Cortex of kidney (tissue), 1 donor: ENCODE data around the gene COL4A2.

Experiments
- DNase-seq: peaks from one replicate; lab custom pipeline; 2025; lab: John Stamatoyannopoulos, UW

COL4A2 gene

GRCh38 chr13:110290153-110290552 lies 16.9 kb upstream of the COL4A2 start:
- no peak for DNase-seq

GRCh38 chr13:110290826-110291225 lies 16.3 kb upstream of the COL4A2 start:
- DNase-seq = no peak

GRCh38 chr13:110291286-110291685 lies 15.8 kb upstream of the COL4A2 start:
- DNase-seq = no peak

- DNase-seq = no peak
Observed at GRCh38 chr13:110293037-110293436, 14.0 kb upstream of the COL4A2 start.

- DNase-seq = no peak
Observed at GRCh38 chr13:110293649-110294048, 13.4 kb upstream of the COL4A2 start.

- no peak for DNase-seq
Observed at GRCh38 chr13:110294146-110294545, 12.9 kb upstream of the COL4A2 start.

- DNase-seq = no peak
Observed at GRCh38 chr13:110294622-110295021, 12.5 kb upstream of the COL4A2 start.

- no peak for DNase-seq
Observed at GRCh38 chr13:110297011-110297410, 10.1 kb upstream of the COL4A2 start.

GRCh38 chr13:110297766-110298504 lies 9.1 kb upstream of the COL4A2 start:
- no peak for DNase-seq

GRCh38 chr13:110298505-110299282 lies 8.4 kb upstream of the COL4A2 start:
- DNase-seq = no peak

GRCh38 chr13:110299283-110299840 lies 7.7 kb upstream of the COL4A2 start:
- no peak for DNase-seq

- DNase-seq = no peak
Observed at GRCh38 chr13:110300090-110300815, 6.8 kb upstream of the COL4A2 start.

- DNase-seq = no peak
Observed at GRCh38 chr13:110301083-110301482, 6.0 kb upstream of the COL4A2 start.

GRCh38 chr13:110301606-110302553 lies 5.2 kb upstream of the COL4A2 start:
- no peak for DNase-seq

- no peak for DNase-seq
Observed at GRCh38 chr13:110302997-110303396, 4.1 kb upstream of the COL4A2 start.

- no peak for DNase-seq
Observed at GRCh38 chr13:110303644-110304043, 3.4 kb upstream of the COL4A2 start.

GRCh38 chr13:110304256-110304655 lies 2.8 kb upstream of the COL4A2 start:
- no peak for DNase-seq

GRCh38 chr13:110305001-110305400 lies 2.1 kb upstream of the COL4A2 start:
- DNase-seq = no peak

GRCh38 chr13:110305544-110305943 lies 1.5 kb upstream of the COL4A2 start:
- DNase-seq = no peak

- DNase-seq = no peak
Observed at GRCh38 chr13:110305949-110306339, 1.1 kb upstream of the COL4A2 start.

- no peak for DNase-seq
Observed at GRCh38 chr13:110306340-110306959, 634 bp upstream of the COL4A2 start.
